Activated B cell treated with CpG ODN at 0.5 μM for 24 hours (primary cell): ENCODE data around the gene SLCO1C1. TPM values are rescaled to one million over a fixed set of nuclear protein-coding genes. Genes with fewer than 3 reads are reported as not detected.
"Not testable (repeated sequence)": the region's sequence is repeated elsewhere in the genome, so short reads cannot be mapped to it uniquely, and the experiment has no call there.

Source experiments
- ATAC-seq: fragments of 200-7000 bp; cut with Tn5 transposase; one replicate; pipeline ENCODE4 v1.10.0; 2021; ENCODE audit warnings: low read depth, mild to moderate bottlenecking, moderate library complexity
- CTCF ChIA-PET: fragments of 350-600 bp; sonication (Branson Sonifier 250); formaldehyde crosslinking; loops from one replicate; lab custom pipeline; 2021; ENCODE audit warnings: antibody characterized with exemption; lab: Charles Lee
- POLR2A ChIA-PET: fragments of 350-600 bp; sonication (Branson Sonifier 250); formaldehyde crosslinking; loops from one replicate; lab custom pipeline; 2021; ENCODE audit warnings: antibody characterized with exemption; lab: Charles Lee
- DNase-seq: peaks from one replicate; pipeline ENCODE4 v3.0.0; 2022
- H3K27ac Mint-ChIP-seq: one replicate; pipeline ENCODE4 v1.8.0; 2020; ENCODE audit warnings: mixed read lengths
- H3K27me3 Mint-ChIP-seq: one replicate; pipeline ENCODE4 v1.8.0; 2021; ENCODE audit warnings: mixed read lengths
- H3K36me3 Mint-ChIP-seq: one replicate; pipeline ENCODE4 v1.8.0; 2021; ENCODE audit warnings: low read depth, mixed read lengths
- H3K4me1 Mint-ChIP-seq: one replicate; pipeline ENCODE4 v1.8.0; 2021; ENCODE audit warnings: mixed read lengths
- H3K4me3 Mint-ChIP-seq: one replicate; pipeline ENCODE4 v1.8.0; 2020; ENCODE audit warnings: mild to moderate bottlenecking, mixed read lengths
- H3K9me3 Mint-ChIP-seq: one replicate; pipeline ENCODE4 v1.8.0; 2020; ENCODE audit warnings: mixed read lengths
- intact Hi-C: fragments of 100-400 bp; cut with micrococcal nuclease; formaldehyde crosslinking; loops from one replicate; pipeline ENCODE4 v1.15.1; 2024
- total RNA-seq: library from RNA; stranded (reverse); gene quantifications from 2 replicates; pipeline ENCODE4 v1.2.3, GENCODE V29; 2022
- TF ChIP-seq, protein P1 (sequence below): fragments of 200-600 bp; IDR thresholded peaks from one replicate; pipeline ENCODE4 v1.8.0; 2022; ENCODE audit warnings: antibody characterized with exemption, mild to moderate bottlenecking

SLCO1C1 gene
- total RNA-seq, 1 donor from 2014 or later = not detected

DNA sequence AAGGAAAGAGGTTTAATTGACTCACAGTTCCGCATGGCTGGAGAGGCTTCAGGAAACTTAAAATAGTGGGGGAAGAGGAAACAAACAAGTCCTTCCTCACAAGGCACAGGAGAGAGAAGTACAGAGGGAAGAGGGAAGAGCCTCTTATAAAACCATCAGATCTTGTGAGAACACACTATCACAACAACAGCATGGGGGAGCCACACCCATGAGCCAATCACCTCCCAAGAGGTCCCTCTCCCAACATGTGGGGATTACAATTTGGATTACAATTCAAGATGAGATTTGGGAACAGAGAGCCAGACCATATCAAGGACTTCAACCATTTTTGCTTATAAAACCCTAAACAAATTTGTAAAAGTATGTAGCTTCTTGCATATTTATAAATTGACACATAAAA lies 45.8 kb downstream of the SLCO1C1 start:
- no peaks in the 10 kb centered on the region for H3K27me3 Mint-ChIP-seq
- TF ChIP-seq, protein P1, sequence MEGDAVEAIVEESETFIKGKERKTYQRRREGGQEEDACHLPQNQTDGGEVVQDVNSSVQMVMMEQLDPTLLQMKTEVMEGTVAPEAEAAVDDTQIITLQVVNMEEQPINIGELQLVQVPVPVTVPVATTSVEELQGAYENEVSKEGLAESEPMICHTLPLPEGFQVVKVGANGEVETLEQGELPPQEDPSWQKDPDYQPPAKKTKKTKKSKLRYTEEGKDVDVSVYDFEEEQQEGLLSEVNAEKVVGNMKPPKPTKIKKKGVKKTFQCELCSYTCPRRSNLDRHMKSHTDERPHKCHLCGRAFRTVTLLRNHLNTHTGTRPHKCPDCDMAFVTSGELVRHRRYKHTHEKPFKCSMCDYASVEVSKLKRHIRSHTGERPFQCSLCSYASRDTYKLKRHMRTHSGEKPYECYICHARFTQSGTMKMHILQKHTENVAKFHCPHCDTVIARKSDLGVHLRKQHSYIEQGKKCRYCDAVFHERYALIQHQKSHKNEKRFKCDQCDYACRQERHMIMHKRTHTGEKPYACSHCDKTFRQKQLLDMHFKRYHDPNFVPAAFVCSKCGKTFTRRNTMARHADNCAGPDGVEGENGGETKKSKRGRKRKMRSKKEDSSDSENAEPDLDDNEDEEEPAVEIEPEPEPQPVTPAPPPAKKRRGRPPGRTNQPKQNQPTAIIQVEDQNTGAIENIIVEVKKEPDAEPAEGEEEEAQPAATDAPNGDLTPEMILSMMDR = no peak
- H3K36me3 Mint-ChIP-seq = no peaks in the 10 kb centered on the region
- H3K4me3 Mint-ChIP-seq = no peak overlapping the region
- POLR2A ChIA-PET = no interaction called here
- intact Hi-C loops = no loop called here
- no peak for ATAC-seq
- no peaks in the 10 kb centered on the region for H3K9me3 Mint-ChIP-seq
- CTCF ChIA-PET = no interaction called here
- no peak for DNase-seq
- H3K4me1 Mint-ChIP-seq = no peaks in the 10 kb centered on the region
- no peak overlapping the region for H3K27ac Mint-ChIP-seq

DNA sequence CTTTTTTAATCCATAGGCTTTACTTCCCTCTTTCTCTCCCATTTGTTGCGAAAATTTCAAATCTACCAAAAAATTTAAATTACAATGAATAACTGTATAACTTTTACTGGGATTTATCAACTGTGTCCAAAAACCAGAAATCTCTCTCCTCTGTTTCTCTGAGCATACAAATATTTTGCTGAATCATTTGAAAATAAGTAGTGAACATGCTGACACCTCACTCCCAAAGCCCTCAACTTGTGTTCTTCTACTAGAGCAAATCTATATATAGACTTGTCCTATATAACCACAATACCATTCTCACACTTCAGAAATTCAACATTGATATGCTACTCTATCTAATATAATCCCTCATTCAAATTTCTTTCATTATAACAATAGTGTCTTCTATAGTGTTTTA lies 53.1 kb downstream of the SLCO1C1 start:
- H3K9me3 Mint-ChIP-seq = no peaks in the 10 kb centered on the region
- ChIA-PET POLR2A (no interaction called here), CTCF (no interaction called here)
- intact Hi-C loops = no loop called here
- DNase-seq (no peak), ATAC-seq (no peak)
- H3K27ac Mint-ChIP-seq = no peak overlapping the region
- H3K27me3 Mint-ChIP-seq = no peaks in the 10 kb centered on the region
- no peaks in the 10 kb centered on the region for H3K36me3 Mint-ChIP-seq
- no peak overlapping the region for H3K4me3 Mint-ChIP-seq
- TF ChIP-seq, protein P1 = no peak
- no peaks in the 10 kb centered on the region for H3K4me1 Mint-ChIP-seq

DNA sequence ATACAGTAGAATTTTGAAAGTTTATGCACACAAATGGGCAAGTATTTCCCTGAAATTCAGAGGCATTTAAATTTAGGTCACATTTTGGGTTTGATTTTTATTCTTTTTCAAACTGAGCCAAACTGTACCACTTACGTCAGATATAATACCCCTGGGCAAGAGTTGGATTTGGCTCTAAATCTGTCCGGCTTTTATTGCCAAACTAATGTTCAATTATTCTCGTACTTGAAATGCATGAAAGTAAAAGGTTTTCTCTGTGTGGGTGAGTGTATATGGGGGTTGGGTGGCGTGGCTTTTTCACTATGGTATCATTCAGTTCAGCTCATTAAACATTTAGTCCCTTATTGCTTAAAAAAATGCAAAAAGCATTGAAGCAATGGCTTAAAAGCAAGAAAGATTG lies 55.9 kb downstream of the SLCO1C1 start:
- Mint-ChIP-seq H3K36me3 (no peaks in the 10 kb centered on the region), H3K4me1 (no peaks in the 10 kb centered on the region), H3K4me3 (no peak overlapping the region), H3K27me3 (no peaks in the 10 kb centered on the region), H3K9me3 (no peaks in the 10 kb centered on the region), H3K27ac (no peak overlapping the region)
- POLR2A ChIA-PET = no interaction called here
- CTCF ChIA-PET = no interaction called here
- TF ChIP-seq, protein P1 = no peak
- intact Hi-C loops = no loop called here
- ATAC-seq = no peak
- DNase-seq = no peak

DNA sequence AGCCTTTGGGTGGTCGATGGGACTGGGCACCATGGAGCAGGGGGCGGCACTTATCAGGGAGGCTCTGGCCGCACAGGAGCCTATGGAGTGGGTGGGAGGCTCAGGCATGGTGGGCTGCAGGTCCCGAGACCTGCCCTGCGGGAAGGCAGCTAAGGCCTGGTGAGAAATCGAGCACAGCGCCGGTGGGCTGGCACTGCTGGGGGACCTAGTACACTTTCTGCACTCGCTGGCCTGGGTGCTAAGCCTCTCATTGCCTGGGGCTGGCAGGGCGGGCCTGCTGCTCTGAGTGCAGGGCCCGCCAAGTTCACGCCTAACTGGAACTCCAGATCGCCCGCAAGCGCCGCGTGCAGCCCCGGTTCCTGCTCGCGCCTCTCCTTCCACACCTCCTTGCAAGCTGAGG lies 82.3 kb downstream of the SLCO1C1 start:
- H3K9me3 Mint-ChIP-seq = peaks cover 5% of the 10 kb centered on the region
- intact Hi-C loops = no loop called here
- no peak overlapping the region for H3K4me3 Mint-ChIP-seq
- H3K36me3 Mint-ChIP-seq = no peaks in the 10 kb centered on the region
- CTCF ChIA-PET = no interaction called here
- POLR2A ChIA-PET = no interaction called here
- TF ChIP-seq, protein P1 = no peak
- H3K27ac Mint-ChIP-seq = no peak overlapping the region
- no peaks in the 10 kb centered on the region for H3K27me3 Mint-ChIP-seq
- DNase-seq (no peak), ATAC-seq (no peak)
- H3K4me1 Mint-ChIP-seq = no peaks in the 10 kb centered on the region

DNA sequence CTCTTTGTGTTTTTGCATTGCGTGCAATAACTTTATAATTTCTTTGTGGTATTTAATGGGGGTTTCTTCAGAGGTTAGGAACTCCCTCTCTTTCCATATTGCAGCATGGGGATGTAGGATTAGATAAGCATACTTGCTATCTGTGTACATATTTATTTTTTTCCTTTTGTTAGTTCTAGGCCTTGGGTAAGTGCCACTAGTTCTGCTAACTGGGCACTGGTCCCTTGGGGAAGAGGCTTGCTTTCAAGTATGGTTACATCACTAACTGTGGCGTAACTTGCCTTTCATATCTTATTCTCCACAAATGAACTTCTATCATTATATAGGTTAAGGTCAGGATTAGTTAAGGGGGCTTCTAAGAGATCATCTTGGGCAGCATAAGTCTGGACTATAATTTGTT lies 83.8 kb downstream of the SLCO1C1 start:
- no peak for ATAC-seq
- no peaks in the 10 kb centered on the region for H3K4me1 Mint-ChIP-seq
- no peak overlapping the region for H3K27ac Mint-ChIP-seq
- H3K9me3 Mint-ChIP-seq = peaks cover 5% of the 10 kb centered on the region
- DNase-seq = no peak
- H3K4me3 Mint-ChIP-seq = no peak overlapping the region
- ChIA-PET POLR2A (no interaction called here), CTCF (no interaction called here)
- no peaks in the 10 kb centered on the region for H3K36me3 Mint-ChIP-seq
- no peaks in the 10 kb centered on the region for H3K27me3 Mint-ChIP-seq
- intact Hi-C loops = no loop called here
- TF ChIP-seq, protein P1 = no peak

DNA sequence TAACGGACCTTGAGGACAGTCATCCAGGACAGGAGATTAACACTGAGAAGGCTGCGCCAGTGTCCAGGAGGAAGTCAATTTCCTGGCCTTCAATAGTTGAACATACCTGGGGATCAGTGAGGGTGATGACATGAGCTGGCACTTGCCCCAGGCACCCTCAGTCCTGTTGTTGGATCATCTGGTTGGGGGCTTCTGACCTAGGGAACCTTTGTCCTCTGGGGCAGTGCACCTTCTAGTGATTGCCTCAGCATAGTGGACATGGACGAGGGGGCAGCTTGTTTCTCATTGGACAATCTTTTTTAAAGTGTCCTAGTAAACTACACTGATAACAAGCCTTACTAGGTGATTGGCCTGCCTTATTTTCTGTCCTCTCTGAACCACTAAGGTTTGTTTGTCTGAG lies 84.8 kb downstream of the SLCO1C1 start:
- H3K27ac Mint-ChIP-seq, POLR2A ChIA-PET, H3K36me3 Mint-ChIP-seq, H3K9me3 Mint-ChIP-seq, CTCF ChIA-PET, H3K4me3 Mint-ChIP-seq, H3K27me3 Mint-ChIP-seq, H3K4me1 Mint-ChIP-seq, DNase-seq, ATAC-seq, intact Hi-C loops: not testable (repeated sequence)

DNA sequence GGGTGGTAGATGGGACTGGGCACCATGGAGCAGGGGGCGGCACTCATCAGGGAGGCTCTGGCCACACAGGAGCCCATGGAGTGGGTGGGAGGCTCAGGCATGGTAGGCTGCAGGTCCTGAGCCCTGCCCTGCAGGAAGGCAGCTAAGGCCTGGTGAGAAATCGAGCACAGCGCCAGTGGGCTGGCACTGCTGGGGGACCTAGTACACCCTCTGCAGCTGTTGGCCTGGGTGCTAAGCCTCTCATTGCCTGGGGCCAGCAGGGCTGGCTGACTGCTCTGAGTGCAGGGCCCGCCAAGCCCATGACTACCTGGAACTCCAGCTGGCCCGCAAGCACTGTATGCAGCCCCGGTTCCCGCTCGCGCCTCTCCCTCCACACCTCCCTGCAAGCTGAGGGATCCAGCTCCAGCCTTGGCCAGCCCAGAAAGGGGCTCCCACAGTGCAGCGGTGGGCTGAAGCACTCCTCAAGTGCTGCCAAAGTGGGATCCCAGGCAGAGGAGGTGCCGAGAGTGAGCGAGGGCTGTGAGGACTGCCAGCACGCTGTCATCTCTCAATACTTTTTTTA lies 88.7 kb downstream of the SLCO1C1 start:
- H3K36me3 Mint-ChIP-seq, H3K27me3 Mint-ChIP-seq, H3K4me1 Mint-ChIP-seq, H3K4me3 Mint-ChIP-seq, DNase-seq, H3K9me3 Mint-ChIP-seq, POLR2A ChIA-PET, H3K27ac Mint-ChIP-seq, ATAC-seq, CTCF ChIA-PET, intact Hi-C loops: not testable (repeated sequence)
